IMR-90 (cell line): ENCODE measurements around the gene AKAP8L. TPM values are rescaled to one million over a fixed set of nuclear protein-coding genes. Genes with fewer than 3 reads are reported as not detected.

Experiments used
- ATAC-seq: fragments of 200-7000 bp; cut with Tn5 transposase; 2 replicates; pipeline ENCODE4 v1.9.1; 2020; ENCODE audit warnings: low read depth, mild to moderate bottlenecking, moderate library complexity
- BruUV-seq: library from RNA; stranded (reverse); fragments of 400-500 nt; replicated peaks from 2 replicates; lab custom pipeline; 2021; lab: Mats Ljungman, UMichigan
- CTCF ChIA-PET: fragments of 300-600 bp; formaldehyde crosslinking; extraction: SDS; loops from one replicate; lab custom pipeline; 2021; ENCODE audit warnings: antibody characterized with exemption; lab: Yijun Ruan, JAX
- POLR2A ChIA-PET: fragments of 300-600 bp; sonication (Branson Sonifier 250); formaldehyde crosslinking; loops from one replicate; lab custom pipeline; 2022; ENCODE audit warnings: antibody characterized with exemption; ENCODE audit not compliant: unreplicated experiment; lab: Charles Lee
- DNase-seq: peaks from one replicate; pipeline ENCODE4 v3.0.0; 2013
- H2AFZ ChIP-seq: replicated peaks from 2 replicates; pipeline ENCODE3; 2013; ENCODE audit warnings: low read length, mild to moderate bottlenecking; ENCODE audit not compliant: poor library complexity
- H2AK5ac ChIP-seq: 2 replicates; pipeline ENCODE4 v1.6.1; 2013; ENCODE audit warnings: low read depth, low read length, inconsistent platforms
- H2AK9ac ChIP-seq: replicated peaks from 2 replicates; pipeline ENCODE3; 2013; ENCODE audit warnings: mild to moderate bottlenecking, low read depth, low read length, moderate library complexity; ENCODE audit not compliant: poor library complexity
- H2BK120ac ChIP-seq: 2 replicates; pipeline ENCODE4 v1.6.1; 2013; ENCODE audit warnings: low read depth, low read length, inconsistent platforms
- H2BK15ac ChIP-seq: 3 replicates; pipeline ENCODE4 v1.6.1; 2013; ENCODE audit warnings: low read depth, low read length, inconsistent platforms
- H2BK20ac ChIP-seq: 2 replicates; pipeline ENCODE4 v1.6.1; 2013; ENCODE audit warnings: low read depth, mild to moderate bottlenecking, inconsistent platforms, low read length, moderate library complexity
- H2BK5ac ChIP-seq: 2 replicates; pipeline ENCODE4 v1.6.1; 2013; ENCODE audit warnings: mild to moderate bottlenecking, low read depth, low read length, inconsistent platforms; ENCODE audit not compliant: poor library complexity, severe bottlenecking
- H3K14ac ChIP-seq: replicated peaks from 2 replicates; pipeline ENCODE4 v1.6.1; 2013; ENCODE audit warnings: low read depth, low read length, inconsistent platforms
- H3K18ac ChIP-seq: 2 replicates; pipeline ENCODE4 v1.6.1; 2013; ENCODE audit warnings: low read depth, low read length, control low read depth
- H3K23ac ChIP-seq: 2 replicates; pipeline ENCODE4 v1.6.1; 2013; ENCODE audit warnings: low read depth, low read length, inconsistent platforms
- H3K27ac ChIP-seq: 2 replicates; pipeline ENCODE4 v1.5.1; 2013; ENCODE audit warnings: mild to moderate bottlenecking, control low read depth, low read length; ENCODE audit not compliant: insufficient read depth
- H3K27me3 ChIP-seq: 2 replicates; pipeline ENCODE4 v1.6.1; 2013; ENCODE audit warnings: low read length; ENCODE audit not compliant: control insufficient read depth, insufficient read depth
- H3K36me3 ChIP-seq: 2 replicates; pipeline ENCODE4 v1.6.1; 2013; ENCODE audit warnings: low read length, mixed read lengths; ENCODE audit not compliant: control insufficient read depth, insufficient read depth
- H3K4ac ChIP-seq: 2 replicates; pipeline ENCODE4 v1.6.1; 2013; ENCODE audit warnings: low read depth, low read length, inconsistent platforms
- H3K4me1 ChIP-seq: 2 replicates; pipeline ENCODE4 v1.6.1; 2013; ENCODE audit warnings: low read length, mixed read lengths; ENCODE audit not compliant: control insufficient read depth, insufficient read depth
- H3K4me2 ChIP-seq: 2 replicates; pipeline ENCODE4 v1.6.1; 2013; ENCODE audit warnings: low read depth, mild to moderate bottlenecking, control low read depth, low read length, moderate library complexity
- H3K4me3 ChIP-seq: 2 replicates; pipeline ENCODE4 v1.5.1; 2013; ENCODE audit warnings: low read depth, mild to moderate bottlenecking, control low read depth, low read length, moderate library complexity; ENCODE audit not compliant: insufficient read depth
- H3K56ac ChIP-seq: 2 replicates; pipeline ENCODE4 v1.6.1; 2013; ENCODE audit warnings: low read length, inconsistent platforms; ENCODE audit not compliant: insufficient read depth; ENCODE audit errors: extremely low read depth
- H3K79me1 ChIP-seq, 2 experiments: 2 replicates each; pipeline ENCODE4 v1.6.1; 2013; ENCODE audit warnings: low read length in 2 of 2, inconsistent platforms in 1 of 2, low read depth in 1 of 2
- H3K9ac ChIP-seq: 2 replicates; pipeline ENCODE4 v1.6.1; 2013; ENCODE audit warnings: low read depth, low read length, control low read depth
- H3K9me1 ChIP-seq: 2 replicates; pipeline ENCODE4 v1.6.1; 2013; ENCODE audit warnings: low read length, inconsistent platforms; ENCODE audit not compliant: insufficient read depth
- H3K9me3 ChIP-seq: 2 replicates; pipeline ENCODE4 v1.6.1; 2013; ENCODE audit warnings: low read length; ENCODE audit not compliant: control insufficient read depth, insufficient read depth
- H4K20me1 ChIP-seq: 2 replicates; pipeline ENCODE4 v1.6.1; 2013; ENCODE audit warnings: low read length, inconsistent platforms; ENCODE audit not compliant: insufficient read depth
- H4K5ac ChIP-seq: 2 replicates; pipeline ENCODE4 v1.6.1; 2013; ENCODE audit warnings: mild to moderate bottlenecking, low read depth, low read length, control low read depth
- H4K8ac ChIP-seq, 2 experiments: 2 replicates each; pipeline ENCODE4 v1.6.1; 2013; ENCODE audit warnings: low read depth in 2 of 2, low read length in 2 of 2, control low read depth in 1 of 2, inconsistent platforms in 1 of 2
- H4K91ac ChIP-seq: 2 replicates; pipeline ENCODE4 v1.6.1; 2013; ENCODE audit warnings: low read depth, low read length, inconsistent platforms; ENCODE audit not compliant: insufficient read depth
- BHLHE40 ChIP-seq: fragments of 150-350 bp; IDR thresholded peaks from 2 replicates; pipeline ENCODE4 v1.6.1; 2016; ENCODE audit warnings: mild to moderate bottlenecking, low read depth, low read length
- CEBPB ChIP-seq: IDR thresholded peaks from 2 replicates; pipeline ENCODE4 v1.6.1; 2012; ENCODE audit warnings: low read depth, low read length, improper control_type of control experiment
- CHD1 ChIP-seq: IDR thresholded peaks from 2 replicates; pipeline ENCODE4 v1.6.1; 2012; ENCODE audit warnings: low read depth, low read length, improper control_type of control experiment
- ELK1 ChIP-seq: fragments of 150-350 bp; IDR thresholded peaks from 2 replicates; pipeline ENCODE4 v1.6.1; 2016; ENCODE audit warnings: low read depth, mild to moderate bottlenecking, low read length, moderate library complexity, borderline replicate concordance
- FOS ChIP-seq: fragments of 150-350 bp; IDR thresholded peaks from 2 replicates; pipeline ENCODE4 v1.6.1; 2016; ENCODE audit warnings: low read depth, low read length
- MAFK ChIP-seq: IDR thresholded peaks from 2 replicates; pipeline ENCODE4 v1.6.1; 2012; ENCODE audit warnings: low read depth, low read length, improper control_type of control experiment
- MAZ ChIP-seq: IDR thresholded peaks from 2 replicates; pipeline ENCODE4 v1.6.1; 2012; ENCODE audit warnings: low read depth, mild to moderate bottlenecking, low read length, improper control_type of control experiment, moderate library complexity, borderline replicate concordance
- MXI1 ChIP-seq: IDR thresholded peaks from 2 replicates; pipeline ENCODE4 v1.6.1; 2012; ENCODE audit warnings: low read depth, mild to moderate bottlenecking, low read length, moderate library complexity, borderline replicate concordance
- NFE2L2 ChIP-seq: fragments of 150-350 bp; IDR thresholded peaks from 2 replicates; pipeline ENCODE4 v1.6.1; 2016; ENCODE audit warnings: low read depth, mild to moderate bottlenecking, low read length
- POLR2A ChIP-seq: IDR thresholded peaks from 2 replicates; pipeline ENCODE4 v1.6.1; 2012; ENCODE audit warnings: mild to moderate bottlenecking, low read depth, low read length
- RAD21 ChIP-seq: IDR thresholded peaks from 2 replicates; pipeline ENCODE4 v1.6.1; 2012; ENCODE audit warnings: low read length, improper control_type of control experiment
- RCOR1 ChIP-seq: IDR thresholded peaks from 2 replicates; pipeline ENCODE4 v1.6.1; 2012; ENCODE audit warnings: mild to moderate bottlenecking, low read length, improper control_type of control experiment; ENCODE audit not compliant: insufficient replicate concordance
- RFX5 ChIP-seq: IDR thresholded peaks from 2 replicates; pipeline ENCODE4 v1.8.0; 2012; ENCODE audit warnings: low read depth, mild to moderate bottlenecking, low read length, moderate library complexity
- SMC3 ChIP-seq: fragments of 150-350 bp; IDR thresholded peaks from 2 replicates; pipeline ENCODE4 v1.6.1; 2016; ENCODE audit warnings: low read depth, mild to moderate bottlenecking, antibody characterized with exemption, low read length, moderate library complexity
- WGBS, 2 experiments: methylation state at CpG; one replicate each; pipeline versions ENCODE4 v1.1.5 to v1.1.7; 2013; ENCODE audit warnings: missing lambda C conversion rate in 2 of 2; ENCODE audit not compliant: insufficient read length in 1 of 2; ENCODE audit errors: extremely low coverage in 2 of 2; 5-methylcytosine and 5-hydroxymethylcytosine counted together
- dilution Hi-C: fragments of 300-500 bp; cut with HindIII; formaldehyde crosslinking; loops from one replicate; pipeline ENCODE4 v1.14.3; 2018; ENCODE audit warnings: low sequenced_read_pairs; ENCODE audit not compliant: unreplicated experiment
- in situ Hi-C: fragments of 300-500 bp; cut with MboI; formaldehyde crosslinking; loops from 3 replicates; pipeline ENCODE4 v1.14.3; 2019; ENCODE audit warnings: low sequenced_read_pairs, inconsistent platforms, mixed read lengths
- intact Hi-C: fragments of 100-400 bp; cut with micrococcal nuclease; formaldehyde crosslinking; loops from 2 replicates; pipeline ENCODE4 v1.10.0; 2022
- polyA plus RNA-seq, 3 experiments: library from polyadenylated mRNA; depleted of rRNA; stranded (reverse); fragments of >200 nt; gene quantifications; 2 replicates each; pipeline ENCODE4 v1.2.3, GENCODE V29; 2012; ENCODE audit warnings: low replicate concordance in 1 of 3
- total RNA-seq: library from RNA; depleted of rRNA; stranded (reverse); fragments of >200 nt; gene quantifications from 2 replicates; pipeline ENCODE4 v1.2.3, GENCODE V29; 2012
- TF ChIP-seq, protein P1 (sequence below): fragments of 150-350 bp; IDR thresholded peaks from 2 replicates; pipeline ENCODE4 v1.6.1; 2017; ENCODE audit warnings: mild to moderate bottlenecking, antibody characterized with exemption, low read length, low read depth

The AKAP8L gene
- total and polyA plus RNA-seq, 2 of the 4 experiments (the other 2 are of a cell fraction): 43.1 to 44.6 TPM

GRCh38 chr19:15371786-15372380 lies 46.9 kb downstream of the AKAP8L start:
- no peak overlapping the region for H4K8ac ChIP-seq
- ATAC-seq (no peak), DNase-seq (no peak)
- H3K9me3 ChIP-seq: no peaks in the 10 kb centered on the region
- WGBS, 2 experiments: 94% methylated on average over 7 of the region's 17 CpGs; no CpG with 5 or more reads in 1 of the 2 experiments
- peaks cover 35% of the 10 kb centered on the region for H4K20me1 ChIP-seq
- no peak overlapping the region for H2BK5ac ChIP-seq
- H2AK9ac ChIP-seq: no peak overlapping the region
- POLR2A ChIA-PET: no interaction called here
- peaks cover 2% of the 10 kb centered on the region; the same call in 1 of the 2 replicates for H3K4me1 ChIP-seq
- peaks cover 60% of the 10 kb centered on the region for H3K36me3 ChIP-seq
- H3K4me3 ChIP-seq: no peak overlapping the region
- in situ Hi-C loops (no loop called here), dilution Hi-C loops (no loop called here), intact Hi-C loops (loop anchor here (10.0 kb wide), 1 partner anchor 267 kb away; the partner anchor contains the start of gene SYDE1)
- H3K4me2 ChIP-seq: no peak overlapping the region
- no peak overlapping the region for H2BK120ac ChIP-seq
- H3K56ac ChIP-seq: no peak overlapping the region
- H2BK15ac ChIP-seq: no peak overlapping the region
- no peak overlapping the region for H2AK5ac ChIP-seq
- H3K27ac ChIP-seq: no peak overlapping the region
- CTCF ChIA-PET: interaction anchor here (0.9 kb wide), 1 partner anchor 47 kb away, joined by 3 read pairs; the partner anchor contains the start of gene AKAP8L
- H3K9me1 ChIP-seq: peaks cover 3% of the 10 kb centered on the region
- BruUV-seq: no TSS peak
- peaks cover 12 to 67% of the 10 kb centered on the region in 2 experiments for H3K79me1 ChIP-seq
- no peaks in the 10 kb centered on the region for H3K27me3 ChIP-seq
- no peak overlapping the region for H4K91ac ChIP-seq
- no peak overlapping the region for H3K18ac ChIP-seq
- no peak overlapping the region for H3K9ac ChIP-seq
- H3K14ac ChIP-seq: no peak overlapping the region
- no peak overlapping the region for H2BK20ac ChIP-seq
- TF ChIP-seq CEBPB (no peak), MXI1 (no peak), RFX5 (no peak), POLR2A (no peak), RCOR1 (no peak), FOS (no peak), MAZ (no peak), RAD21 (no peak), MAFK (no peak), CHD1 (no peak), SMC3 (no peak), BHLHE40 (no peak), NFE2L2 (no peak), ELK1 (no peak)
- TF ChIP-seq, protein P1, sequence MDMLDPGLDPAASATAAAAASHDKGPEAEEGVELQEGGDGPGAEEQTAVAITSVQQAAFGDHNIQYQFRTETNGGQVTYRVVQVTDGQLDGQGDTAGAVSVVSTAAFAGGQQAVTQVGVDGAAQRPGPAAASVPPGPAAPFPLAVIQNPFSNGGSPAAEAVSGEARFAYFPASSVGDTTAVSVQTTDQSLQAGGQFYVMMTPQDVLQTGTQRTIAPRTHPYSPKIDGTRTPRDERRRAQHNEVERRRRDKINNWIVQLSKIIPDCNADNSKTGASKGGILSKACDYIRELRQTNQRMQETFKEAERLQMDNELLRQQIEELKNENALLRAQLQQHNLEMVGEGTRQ: no peak
- H4K5ac ChIP-seq: no peak overlapping the region
- no peak overlapping the region for H3K4ac ChIP-seq
- H3K23ac ChIP-seq: no peak overlapping the region
- no peak overlapping the region for H2AFZ ChIP-seq
